HEK293T (cell line): ENCODE data around the gene TMTC2.

Experiments used
- ARNT ChIP-seq: fragments of 450-650 bp; IDR thresholded peaks from 2 replicates; pipeline ENCODE4 v1.6.1; 2017; ENCODE audit warnings: mild to moderate bottlenecking
- CTBP1 ChIP-seq: fragments of 450-650 bp; IDR thresholded peaks from 2 replicates; pipeline ENCODE4 v1.6.1; 2016; ENCODE audit warnings: borderline replicate concordance
- ELF4 ChIP-seq: fragments of 450-650 bp; IDR thresholded peaks from 2 replicates; pipeline ENCODE4 v1.6.1; 2017; ENCODE audit warnings: antibody characterized with exemption
- FOXM1 ChIP-seq: fragments of 450-650 bp; IDR thresholded peaks from 2 replicates; pipeline ENCODE4 v1.6.1; 2017; ENCODE audit warnings: mild to moderate bottlenecking, borderline replicate concordance
- SP1 ChIP-seq: fragments of 450-650 bp; IDR thresholded peaks from 2 replicates; pipeline ENCODE4 v1.6.1; 2017
- ZNF384 ChIP-seq: fragments of 450-650 bp; IDR thresholded peaks from 2 replicates; pipeline ENCODE4 v1.6.1; 2016

- TF ChIP-seq FOXM1 = no peak
- TF ChIP-seq ELF4 = no peak
- TF ChIP-seq CTBP1 = no peak
- TF ChIP-seq SP1 = no peak
- TF ChIP-seq ARNT = no peak
- TF ChIP-seq ZNF384 = no peak
Measured at GRCh38 chr12:82896979-82897378, 210.3 kb downstream of the TMTC2 start.
